HG03571 (cell line): Measurements from ENCODE around the gene PGAM5.
"Not testable (repeated sequence)": the region's sequence is repeated elsewhere in the genome, so short reads cannot be mapped to it uniquely, and the experiment has no call there.

ENCODE experiments used
- ATAC-seq: cut with Tn5 transposase; IDR thresholded peaks from one replicate; pipeline ENCODE4 v1.9.1; 2021; ENCODE audit not compliant: unreplicated experiment

The PGAM5 gene

DNA sequence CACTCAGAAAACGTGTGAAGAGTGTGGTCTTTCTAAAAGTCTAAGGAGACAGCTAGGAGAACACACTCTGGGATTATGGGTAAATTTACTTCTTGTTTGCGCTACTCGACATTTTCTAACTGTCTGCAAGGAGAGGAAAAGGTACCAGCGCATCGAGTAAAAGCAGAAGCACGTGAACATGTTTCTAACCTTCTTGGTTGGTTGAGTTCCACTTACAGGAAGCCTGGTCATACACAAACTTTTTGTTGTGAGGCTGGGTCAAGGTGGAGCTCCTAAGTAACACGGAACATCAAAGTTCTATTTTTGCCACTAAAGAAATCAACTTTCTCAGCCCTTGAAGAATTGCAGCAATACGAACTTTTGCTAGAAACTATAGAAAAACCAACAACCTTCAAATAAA, 31.0 kb downstream of the PGAM5 start:
- ATAC-seq: no peak

DNA sequence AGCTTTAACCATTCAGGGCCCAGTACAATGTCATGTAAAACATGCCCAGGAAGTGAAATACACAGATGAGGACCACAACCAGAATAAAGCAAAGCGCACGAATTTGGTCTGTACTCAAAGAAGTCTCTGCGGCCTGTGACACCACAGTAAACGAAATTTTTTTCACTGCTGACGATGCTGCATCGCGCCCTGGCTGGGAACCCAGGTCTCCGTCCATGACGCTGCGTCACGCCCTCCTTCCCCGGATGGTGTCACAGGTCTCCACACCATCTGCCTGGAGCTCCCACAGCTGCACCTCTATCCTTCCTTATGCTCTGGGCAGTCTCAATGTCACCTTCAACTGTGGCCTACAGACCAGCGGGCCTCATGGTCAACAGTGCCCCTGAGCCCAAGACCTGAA, 33.2 kb downstream of the PGAM5 start:
- ATAC-seq: no peak

DNA sequence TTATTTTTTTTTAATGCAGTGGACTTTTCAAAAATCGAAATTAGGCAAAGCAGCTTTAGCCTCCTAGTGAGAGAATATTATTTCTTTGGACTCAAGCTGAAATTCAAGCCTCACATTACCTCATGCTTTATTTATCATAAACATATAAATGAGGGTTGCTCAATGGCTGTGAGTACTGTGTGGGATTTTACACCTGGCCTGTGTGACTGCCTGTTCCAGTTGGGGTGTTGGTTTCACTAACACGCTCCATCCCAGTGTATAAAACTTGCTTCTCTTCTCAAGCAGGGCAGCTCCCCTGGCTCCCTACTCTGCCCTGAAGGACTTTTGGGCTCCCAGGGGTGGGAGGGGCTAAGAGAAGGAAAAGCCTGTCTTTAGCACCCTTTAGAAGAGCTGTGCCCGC, 36.0 kb downstream of the PGAM5 start:
- ATAC-seq: no peak

DNA sequence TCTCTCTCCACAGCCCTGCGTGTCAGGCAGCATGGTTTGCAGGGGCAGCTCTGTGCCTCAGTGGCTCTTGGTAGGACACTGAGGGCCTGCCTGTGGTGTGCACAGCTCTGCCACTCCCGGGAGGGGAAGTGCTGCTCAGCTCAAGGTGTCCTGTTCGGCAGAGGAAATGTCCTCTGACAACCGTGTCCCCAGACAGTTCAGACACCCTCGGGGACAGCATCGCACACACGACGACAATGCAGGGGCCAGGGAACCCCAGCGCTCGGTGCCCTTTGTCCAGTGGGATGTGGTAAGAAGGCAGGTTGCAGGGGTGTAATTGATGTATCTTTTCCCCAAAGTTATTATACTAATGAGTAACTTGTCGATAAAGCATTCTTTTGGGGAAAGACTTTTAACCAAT, 36.8 kb downstream of the PGAM5 start:
- ATAC-seq: no peak

DNA sequence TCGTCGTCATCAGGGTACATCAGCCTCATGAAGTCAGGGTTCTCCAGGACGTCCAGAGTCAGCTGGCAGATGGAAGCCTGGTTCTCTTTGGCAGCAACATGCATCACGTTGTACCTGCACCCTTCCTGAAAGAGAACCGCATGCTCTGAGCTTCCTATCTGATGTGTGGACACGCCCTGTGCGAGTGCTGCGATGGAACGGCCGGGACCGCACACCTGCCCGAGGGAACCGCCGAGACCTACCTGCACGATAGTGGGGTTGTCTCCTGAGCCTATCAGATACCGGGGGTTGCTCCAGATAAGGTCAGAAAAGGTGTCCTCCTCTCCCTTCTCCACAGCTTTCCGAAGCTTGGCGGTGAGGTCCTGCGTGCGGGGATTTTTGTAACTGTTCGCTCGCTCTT, 37.3 kb downstream of the PGAM5 start:
- no peak for ATAC-seq

- no peak for ATAC-seq
These were observed 37.7 kb downstream of the PGAM5 start for GRCh38 chr12:132748319-132748718.

GRCh38 chr12:132753670-132754069, 43.0 kb downstream of the PGAM5 start:
- ATAC-seq: not testable (repeated sequence)

DNA sequence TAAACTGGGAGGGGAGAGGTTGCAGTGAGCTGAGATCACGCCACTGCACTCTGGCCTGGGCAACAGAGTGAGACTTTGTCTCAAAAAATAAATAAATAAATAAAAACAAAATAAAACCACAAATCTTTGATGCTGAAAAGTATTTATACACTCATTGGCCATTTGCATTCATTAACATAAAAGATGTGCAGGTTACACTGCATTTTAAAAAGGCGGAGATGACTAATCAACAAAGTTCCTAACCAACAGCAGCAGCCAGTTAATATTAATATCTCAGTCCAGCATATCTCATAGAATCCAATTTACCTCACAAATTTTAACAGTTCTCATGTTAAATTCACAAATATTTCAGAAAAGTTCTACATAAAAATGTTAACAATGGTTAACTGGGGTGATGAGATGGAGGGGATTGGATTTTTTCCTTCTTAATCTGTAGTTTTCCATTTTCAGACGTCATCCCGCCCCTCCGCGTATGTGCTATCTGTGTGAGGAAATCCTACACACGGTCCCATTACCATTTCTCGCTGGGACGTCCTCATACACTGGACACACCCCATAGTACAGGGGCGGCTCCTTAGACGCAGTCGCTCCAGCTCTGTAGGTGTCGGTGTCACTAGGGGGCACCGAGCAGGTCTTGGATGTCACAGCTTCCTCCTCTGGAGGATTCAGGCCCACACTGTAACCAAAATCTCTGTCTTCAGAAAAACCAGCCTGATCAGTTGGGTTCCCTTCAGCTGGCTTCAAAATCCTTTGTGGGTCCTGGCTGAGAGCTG, 43.7 kb downstream of the PGAM5 start:
- no peak for ATAC-seq

DNA sequence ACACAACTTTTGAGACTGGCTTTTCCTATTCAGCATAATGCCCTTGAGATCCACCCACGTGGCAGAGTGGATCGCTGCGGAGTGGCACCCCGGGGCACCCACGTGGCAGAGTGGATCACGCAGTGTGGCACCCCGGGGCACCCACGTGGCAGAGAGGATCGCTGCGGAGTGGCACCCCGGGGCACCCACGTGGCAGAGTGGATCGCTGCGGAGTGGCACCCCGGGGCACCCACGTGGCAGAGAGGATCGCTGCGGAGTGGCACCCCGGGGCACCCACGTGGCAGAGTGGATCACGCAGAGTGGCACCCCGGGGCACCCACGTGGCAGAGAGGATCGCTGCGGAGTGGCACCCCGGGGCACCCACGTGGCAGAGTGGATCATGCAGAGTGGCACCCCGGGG, 48.2 kb downstream of the PGAM5 start:
- not testable (repeated sequence) for ATAC-seq

- ATAC-seq: no peak
These were observed 48.7 kb downstream of the PGAM5 start for GRCh38 chr12:132759359-132759758.

GRCh38 chr12:132761032-132761920, 50.6 kb downstream of the PGAM5 start, which contains the start of gene ANKLE2:
Gene ANKLE2 (minus strand): TSS chr12:132761832. CDS start chr12:132761798, 34 bp downstream.
- peak; percentile 37 for ATAC-seq

DNA sequence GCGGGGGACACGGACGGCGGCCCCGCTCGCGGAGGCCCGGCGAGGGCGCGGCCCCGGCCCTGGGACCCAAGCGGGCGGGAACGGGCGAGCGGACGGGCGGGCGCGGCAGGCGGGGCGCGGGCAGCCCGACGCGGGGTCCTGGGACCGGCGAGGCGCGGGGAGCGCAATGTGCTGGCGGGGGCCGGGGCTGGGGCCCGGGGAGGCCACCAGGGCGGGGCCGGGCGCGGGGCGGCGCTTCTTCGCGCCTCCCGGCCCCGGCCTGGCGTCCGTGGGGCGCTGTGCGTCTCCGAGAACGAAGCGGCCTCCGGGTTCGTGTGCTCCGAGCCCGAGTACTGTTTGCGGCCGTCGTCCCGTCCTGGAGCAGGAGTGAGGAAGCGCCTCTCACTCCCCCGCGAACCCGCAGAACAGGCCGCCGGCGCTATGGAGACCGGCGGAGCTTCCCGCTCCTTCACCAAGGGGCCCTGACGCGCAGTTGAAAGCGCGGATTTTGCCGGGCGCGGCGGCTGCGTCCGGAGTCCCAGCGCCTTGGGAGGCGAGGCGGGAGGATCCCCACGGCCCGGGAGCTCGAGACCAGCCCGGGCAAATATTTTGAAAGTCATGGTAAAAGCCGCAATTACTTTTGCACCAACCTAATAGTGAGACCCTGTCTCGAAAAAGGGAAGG, 51.4 kb downstream of the PGAM5 start:
- ATAC-seq: peak; percentile 73

- ATAC-seq: no peak
These were observed 53.6 kb downstream of the PGAM5 start for GRCh38 chr12:132764231-132764630.

GRCh38 chr12:132765361-132765760, 54.7 kb downstream of the PGAM5 start:
- ATAC-seq: no peak

DNA sequence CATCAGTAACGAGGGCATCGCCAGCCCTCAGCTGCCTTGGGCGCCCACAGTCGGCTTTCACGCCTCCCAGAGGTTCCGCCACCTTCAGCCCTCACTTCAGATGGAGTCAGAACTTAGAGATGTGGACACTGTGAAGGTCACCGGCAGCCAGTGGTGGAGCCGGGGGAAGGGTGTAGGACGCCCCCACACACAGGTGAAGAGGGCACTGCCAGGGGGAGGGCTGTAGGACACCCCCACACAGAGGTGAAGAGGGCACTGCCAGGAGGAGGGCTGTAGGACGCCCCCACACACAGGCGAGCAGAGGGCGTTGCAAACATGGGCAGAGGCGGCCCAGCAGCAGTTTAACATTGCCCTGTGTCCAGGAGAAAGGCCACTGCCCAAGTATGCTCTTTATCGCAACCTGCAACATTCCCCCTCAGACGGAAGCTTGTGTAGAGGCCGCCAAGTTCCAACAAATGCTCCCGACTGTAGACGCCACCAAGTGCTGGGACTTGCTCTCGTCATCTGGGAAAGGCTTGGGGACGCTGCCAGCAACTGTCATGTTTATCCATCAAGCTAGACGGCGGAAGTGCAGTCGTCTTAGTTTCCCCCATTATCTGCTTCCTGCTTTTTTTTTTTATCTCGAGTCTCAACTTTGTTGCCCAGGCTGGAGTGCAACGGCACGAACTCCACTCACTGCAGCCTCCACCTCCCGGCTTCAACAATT, 55.9 kb downstream of the PGAM5 start:
- no peak for ATAC-seq

- ATAC-seq: peak; percentile 35
These were observed 60.6 kb downstream of the PGAM5 start for GRCh38 chr12:132771126-132771838.
